ENCODE results near the gene FGD4. TPM values are rescaled to one million over a fixed set of nuclear protein-coding genes. Genes with fewer than 3 reads are reported as not detected.

The FGD4 gene
- total RNA-seq, 1 experiment from 2014 or later, result 0.61 TPM

- in situ Hi-C loops (cut with HindIII; ENCODE audit: low sequenced_read_pairs), result no loop called here
- DNase-seq (ENCODE audit: low spot score), result no peak
These were observed 169.9 kb downstream of the FGD4 start for GRCh38 chr12:32569259-32569658.

- peak; percentile 31 for DNase-seq (ENCODE audit: low spot score)
- in situ Hi-C loops (cut with HindIII; ENCODE audit: low sequenced_read_pairs), result no loop called here
These were observed 175.2 kb downstream of the FGD4 start for GRCh38 chr12:32574585-32574984.

DNA sequence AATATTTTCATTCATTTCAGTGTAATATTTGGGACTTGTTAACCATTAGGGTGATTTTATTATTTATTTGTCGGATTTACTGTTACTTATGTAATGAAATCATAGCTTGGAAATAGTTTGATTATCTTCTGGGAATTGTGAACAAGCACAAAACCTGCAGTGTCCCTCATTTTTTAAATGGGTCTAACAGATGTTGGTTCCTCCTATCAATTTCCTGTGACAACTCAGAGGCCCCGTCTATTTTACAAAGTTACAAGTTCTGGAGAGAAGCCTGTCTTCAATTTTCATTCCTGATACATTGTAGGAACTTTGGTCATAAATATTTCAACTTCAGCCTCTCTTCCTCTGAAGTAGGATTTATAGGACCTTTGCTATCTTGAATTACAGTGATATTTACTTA, 178.0 kb downstream of the FGD4 start:
- in situ Hi-C loops (cut with HindIII; ENCODE audit: low sequenced_read_pairs), result no loop called here
- no peak for DNase-seq (ENCODE audit: low spot score)

DNA sequence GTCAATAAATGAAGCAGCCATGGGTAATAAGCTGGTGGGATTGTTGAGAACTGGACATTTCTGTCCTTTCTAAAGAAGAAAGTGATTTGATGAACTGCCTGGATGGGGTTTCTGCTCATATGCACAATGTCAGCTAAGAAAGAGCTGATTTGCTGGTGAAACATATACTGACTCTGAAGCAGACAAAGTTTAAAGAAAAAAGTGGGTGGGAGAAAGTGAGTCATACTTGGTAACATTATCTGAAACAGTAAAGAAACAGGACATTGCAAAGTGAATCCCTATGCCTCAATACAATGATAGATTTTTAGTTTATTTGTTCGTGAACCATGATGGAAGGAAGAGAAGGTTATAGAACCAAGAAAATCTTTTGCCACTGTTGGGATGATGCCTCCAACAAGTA, 184.2 kb downstream of the FGD4 start:
- no peak for DNase-seq (ENCODE audit: low spot score)
- in situ Hi-C loops (cut with HindIII; ENCODE audit: low sequenced_read_pairs), result no loop called here

- in situ Hi-C loops (cut with HindIII; ENCODE audit: low sequenced_read_pairs), result no loop called here
- no peak for DNase-seq (ENCODE audit: low spot score)
These were observed 186.3 kb downstream of the FGD4 start for GRCh38 chr12:32585680-32586079.

DNA sequence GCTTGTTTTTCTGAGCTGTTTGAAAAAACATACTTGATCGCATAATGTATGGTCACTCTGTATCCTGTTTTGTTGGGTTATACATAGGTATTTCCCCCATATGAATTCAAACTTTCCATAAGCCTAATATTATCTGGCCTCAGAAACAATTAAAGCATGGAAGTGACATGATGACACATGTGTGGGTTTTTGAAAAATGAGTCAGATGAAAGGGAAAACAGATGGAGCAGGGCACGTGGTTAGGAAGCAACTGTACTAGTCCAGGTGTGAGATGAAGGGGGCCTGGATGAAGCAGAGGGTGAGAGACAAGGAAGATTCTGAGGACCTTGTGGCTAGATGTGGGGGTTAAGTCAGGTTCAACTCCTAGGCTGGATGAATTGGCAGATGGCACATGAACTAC, 187.0 kb downstream of the FGD4 start:
- DNase-seq (ENCODE audit: low spot score), result no peak
- in situ Hi-C loops (cut with HindIII; ENCODE audit: low sequenced_read_pairs), result no loop called here

DNA sequence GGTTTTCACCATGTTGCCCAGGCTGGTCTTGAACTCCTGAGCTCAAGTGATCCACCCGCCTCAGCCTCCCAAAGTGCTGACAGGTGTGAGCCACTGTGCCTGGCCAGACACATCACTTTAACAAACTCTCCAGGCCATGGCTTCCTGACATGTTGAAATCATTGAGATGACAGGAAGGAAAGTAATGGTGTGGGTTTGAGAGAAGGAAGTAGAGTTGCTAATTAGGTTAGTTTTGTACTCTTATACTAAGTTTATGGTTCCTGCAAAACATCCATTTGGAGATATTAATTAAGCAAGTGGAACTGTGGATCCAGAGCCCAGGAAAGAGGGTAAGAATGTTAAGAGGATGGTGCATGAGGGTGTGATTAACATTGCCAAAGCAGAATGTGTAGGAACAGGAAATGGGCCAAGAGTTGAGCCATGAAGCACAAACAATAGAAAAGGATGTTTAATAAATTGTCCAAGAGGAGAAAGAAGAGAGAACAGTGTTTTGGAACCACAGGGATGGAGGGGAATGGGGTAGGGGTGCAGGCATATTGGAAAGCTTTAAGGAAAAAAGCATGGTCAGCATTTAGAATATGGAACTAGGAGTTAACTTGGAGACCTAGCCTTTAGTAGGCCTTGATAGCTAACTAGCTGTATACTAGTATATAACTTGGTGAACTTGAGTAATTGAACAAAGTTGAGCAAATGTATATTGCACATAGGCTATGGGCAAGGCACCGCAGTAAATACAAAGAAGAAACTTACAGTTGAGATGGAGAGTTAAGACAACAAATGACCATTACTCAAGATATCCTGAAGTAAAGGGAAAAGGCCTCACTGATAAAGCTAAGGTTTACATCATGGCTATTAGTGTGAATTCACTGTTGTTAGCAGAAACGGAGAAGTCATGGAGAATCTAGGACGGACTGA, 188.5 kb downstream of the FGD4 start:
- in situ Hi-C loops (cut with HindIII; ENCODE audit: low sequenced_read_pairs), result no loop called here
- DNase-seq (ENCODE audit: low spot score), result no peak

- no peak for DNase-seq (ENCODE audit: low spot score)
- in situ Hi-C loops (cut with HindIII; ENCODE audit: low sequenced_read_pairs), result no loop called here
These were observed 189.2 kb downstream of the FGD4 start for GRCh38 chr12:32588604-32589003.

DNA sequence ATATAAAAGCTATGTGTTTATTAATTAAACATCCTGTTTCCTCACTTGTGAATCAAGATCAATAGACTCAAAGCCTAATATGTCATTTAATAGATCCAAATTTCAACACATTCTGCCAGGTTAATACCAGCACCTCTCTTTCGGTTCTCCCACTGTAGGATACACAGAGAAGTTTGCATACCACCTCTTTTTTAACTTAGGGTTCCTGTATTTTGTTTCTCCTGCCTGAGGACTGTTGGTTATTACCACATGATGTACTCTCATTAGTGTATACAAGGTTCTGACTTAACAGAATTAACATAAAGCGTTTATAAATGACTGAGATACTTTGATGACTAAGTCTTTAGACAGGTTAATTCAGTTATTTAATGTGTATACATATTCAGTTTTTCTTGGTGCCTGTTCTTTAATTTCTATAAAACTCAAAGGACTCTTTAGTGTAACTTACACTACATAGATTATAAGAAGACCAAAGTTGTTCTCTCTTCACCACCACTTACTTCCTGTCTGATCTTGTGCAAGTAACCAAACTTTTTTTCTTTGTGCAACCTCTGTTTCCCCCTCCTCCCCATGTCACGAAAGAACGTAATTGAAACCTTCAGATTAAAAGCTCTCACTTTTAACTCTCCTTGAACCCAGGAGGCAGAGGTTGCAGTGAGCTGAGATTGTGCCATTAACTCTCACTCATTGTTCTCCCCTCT, 190.0 kb downstream of the FGD4 start:
- in situ Hi-C loops (cut with HindIII; ENCODE audit: low sequenced_read_pairs), result no loop called here
- no peak for DNase-seq (ENCODE audit: low spot score)

DNA sequence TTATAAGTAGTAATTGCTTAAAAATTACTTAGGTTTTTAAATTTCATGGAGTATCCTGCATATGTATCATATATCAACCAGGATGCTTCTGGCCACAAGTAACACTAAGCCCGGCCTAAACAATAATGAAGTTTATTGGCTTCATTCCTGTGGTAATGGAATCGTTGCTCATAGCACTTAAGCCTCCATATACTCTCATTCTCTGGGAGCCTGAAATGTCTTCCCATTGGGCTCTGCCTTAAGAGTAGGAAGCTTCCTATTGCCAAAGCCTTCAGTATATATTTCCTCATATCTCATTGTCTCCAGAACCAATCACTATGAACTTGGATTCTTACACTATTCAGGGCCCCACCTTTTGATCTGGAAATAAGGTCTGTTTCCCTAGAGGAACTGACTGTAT, 195.9 kb downstream of the FGD4 start:
- in situ Hi-C loops (cut with HindIII; ENCODE audit: low sequenced_read_pairs), result no loop called here
- no peak for DNase-seq (ENCODE audit: low spot score)

DNA sequence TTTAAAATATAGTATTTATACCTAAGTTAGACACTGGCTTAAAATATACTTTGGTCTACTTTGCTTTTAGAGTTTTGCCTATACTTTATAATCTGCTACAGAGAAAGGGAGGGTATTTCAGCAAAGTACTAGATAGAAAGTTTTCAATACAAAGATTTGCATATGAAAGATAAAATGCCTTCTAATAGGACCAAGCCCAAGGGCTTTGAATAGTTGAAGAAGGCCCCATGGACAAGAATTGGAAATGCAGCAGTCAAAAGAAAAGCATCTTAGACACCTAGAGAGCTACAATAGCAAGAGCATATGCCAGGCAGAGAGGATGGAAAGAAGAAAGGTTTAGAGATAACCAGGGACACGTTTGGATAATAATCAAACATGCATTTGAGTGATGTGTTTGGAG, 196.7 kb downstream of the FGD4 start:
- DNase-seq (ENCODE audit: low spot score), result no peak
- in situ Hi-C loops (cut with HindIII; ENCODE audit: low sequenced_read_pairs), result no loop called here

DNA sequence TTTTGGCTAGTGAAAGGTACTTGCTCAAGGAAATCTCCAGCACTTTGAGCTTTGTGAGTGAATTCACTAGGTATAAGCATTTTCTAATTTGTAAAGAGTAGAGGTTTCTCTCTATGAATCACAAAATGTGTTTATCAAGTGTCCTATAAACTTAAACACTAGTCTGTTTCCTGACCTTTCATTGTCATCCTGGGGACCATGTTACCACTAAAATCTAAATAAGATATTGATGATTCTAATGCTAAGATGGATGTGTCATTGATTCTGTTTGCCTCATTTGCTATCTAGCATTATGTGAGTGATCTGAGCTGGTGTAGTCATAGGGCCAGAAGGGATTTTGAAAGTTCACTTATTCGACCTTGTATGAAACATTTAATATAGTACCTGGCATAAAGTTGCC, 199.3 kb downstream of the FGD4 start:
- no peak for DNase-seq (ENCODE audit: low spot score)
- in situ Hi-C loops (cut with HindIII; ENCODE audit: low sequenced_read_pairs), result no loop called here

- DNase-seq (ENCODE audit: low spot score), result no peak
- in situ Hi-C loops (cut with HindIII; ENCODE audit: low sequenced_read_pairs), result no loop called here
These were observed 201.3 kb downstream of the FGD4 start for GRCh38 chr12:32600681-32601080.

DNA sequence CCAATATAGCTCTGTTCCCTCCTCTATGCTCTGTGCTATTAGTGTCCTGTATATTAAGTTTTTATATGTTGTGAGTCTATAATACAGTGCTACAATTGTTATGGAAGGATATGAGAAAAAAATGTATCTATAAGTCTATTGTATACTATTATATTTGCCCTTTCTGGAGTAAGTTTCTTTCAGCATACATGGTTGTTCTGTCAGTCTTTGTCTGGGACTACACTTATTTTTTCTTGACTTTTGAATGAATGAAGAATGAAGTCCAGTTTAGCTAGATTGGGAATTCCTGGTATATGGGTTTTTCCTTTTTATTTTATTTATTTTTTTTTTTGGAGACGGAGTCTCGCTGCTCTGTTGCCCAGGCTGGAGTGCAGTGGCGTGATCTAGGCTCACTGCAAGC, 203.7 kb downstream of the FGD4 start:
- in situ Hi-C loops (cut with HindIII; ENCODE audit: low sequenced_read_pairs), result no loop called here
- no peak for DNase-seq (ENCODE audit: low spot score)

GRCh38 chr12:32603858-32604257, 204.5 kb downstream of the FGD4 start:
- DNase-seq (ENCODE audit: low spot score), result no peak
- in situ Hi-C loops (cut with HindIII; ENCODE audit: low sequenced_read_pairs), result no loop called here

DNA sequence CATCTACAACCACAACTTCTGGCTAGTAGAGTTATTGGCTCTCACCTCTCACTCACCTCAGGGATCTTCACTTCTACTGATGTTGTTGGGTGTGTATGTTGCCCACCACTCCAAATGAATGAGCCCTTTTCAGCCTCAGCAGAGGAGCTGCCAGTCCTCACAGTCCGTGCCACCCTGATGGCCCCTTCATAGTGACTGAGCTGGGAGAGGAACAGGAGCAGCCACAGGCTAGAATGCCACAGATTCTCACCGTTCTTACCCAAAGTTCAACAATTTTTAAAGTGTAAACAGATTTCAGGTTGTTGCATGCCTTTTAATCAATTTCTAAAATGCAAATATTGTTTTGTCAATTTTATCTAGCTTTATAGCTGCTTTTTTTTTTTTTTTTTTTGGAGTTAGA, 205.2 kb downstream of the FGD4 start:
- DNase-seq (ENCODE audit: low spot score), result no peak
- in situ Hi-C loops (cut with HindIII; ENCODE audit: low sequenced_read_pairs), result no loop called here

DNA sequence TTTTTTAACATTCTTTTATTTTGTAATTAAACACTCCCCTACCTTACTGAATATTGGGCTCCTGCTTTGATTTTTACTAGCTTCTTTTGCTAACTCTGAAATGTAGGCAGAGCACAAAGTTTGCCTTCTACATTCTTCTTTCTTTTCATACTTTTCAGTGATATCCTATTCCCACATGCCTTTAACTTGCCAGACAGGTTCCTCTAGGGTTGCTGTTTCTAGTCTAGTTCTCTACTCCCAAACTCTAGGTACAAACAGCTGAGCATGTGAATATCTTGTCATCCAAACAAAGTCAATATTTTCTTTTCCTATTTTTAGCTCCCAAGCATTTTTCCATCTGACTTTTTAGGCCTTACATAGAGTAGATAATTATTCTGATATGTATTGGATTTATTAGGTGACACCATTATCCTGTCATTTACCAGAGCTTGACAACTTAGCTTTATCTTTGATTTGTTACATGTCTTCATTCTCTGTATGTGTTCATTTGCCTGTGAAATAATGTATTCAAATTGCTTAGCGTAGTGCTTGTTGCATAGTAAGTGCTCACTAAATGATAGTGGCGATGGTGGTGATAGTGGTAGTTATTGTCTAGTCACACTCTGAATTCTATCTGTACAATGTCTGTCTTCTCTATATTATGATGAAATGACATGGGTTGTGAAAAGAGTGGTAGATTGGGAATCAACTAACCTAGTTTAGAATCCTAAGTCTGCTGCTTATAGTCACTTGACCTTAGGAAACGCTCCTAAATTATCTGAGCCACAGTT, 206.2 kb downstream of the FGD4 start:
- DNase-seq (ENCODE audit: low spot score), result no peak
- in situ Hi-C loops (cut with HindIII; ENCODE audit: low sequenced_read_pairs), result no loop called here

DNA sequence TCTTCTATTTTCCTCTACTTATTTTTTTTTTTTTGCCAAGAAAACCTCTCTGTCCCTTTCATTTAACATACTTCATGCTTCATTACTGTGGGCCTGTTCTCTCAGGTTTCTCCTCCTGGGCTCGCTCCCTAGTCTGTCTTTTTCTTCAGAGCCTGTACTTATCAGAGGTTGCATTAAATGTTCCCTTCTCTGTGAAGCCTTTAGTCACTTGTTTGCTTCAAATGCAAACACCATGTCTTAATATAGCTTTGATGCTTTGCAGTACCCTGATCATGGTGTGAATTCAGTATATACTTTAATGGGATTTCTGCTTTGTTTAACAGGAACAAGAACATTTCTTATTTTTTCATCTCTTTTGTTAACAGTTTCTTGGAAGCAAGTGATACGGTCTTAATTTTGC, 207.1 kb downstream of the FGD4 start:
- no peak for DNase-seq (ENCODE audit: low spot score)
- in situ Hi-C loops (cut with HindIII; ENCODE audit: low sequenced_read_pairs), result no loop called here

DNA sequence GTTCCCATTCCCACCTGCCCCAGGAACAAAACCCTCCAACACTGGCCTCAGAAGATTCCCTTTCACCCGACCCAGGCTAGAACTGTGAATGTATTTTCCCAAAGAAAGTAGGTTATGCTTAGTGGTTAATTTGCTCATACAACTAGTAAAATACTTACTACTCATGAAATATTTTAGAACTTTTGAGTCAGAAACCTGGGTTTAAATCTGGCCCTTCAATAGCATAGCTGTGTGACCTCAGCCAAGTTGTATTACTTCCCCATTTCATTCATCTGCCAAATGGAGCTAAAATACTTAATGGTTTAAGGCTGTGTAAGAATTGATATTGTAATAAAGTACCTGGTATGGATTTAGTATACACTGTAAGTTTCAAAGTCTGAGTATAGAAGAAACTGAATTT, 210.6 kb downstream of the FGD4 start:
- in situ Hi-C loops (cut with HindIII; ENCODE audit: low sequenced_read_pairs), result no loop called here
- DNase-seq (ENCODE audit: low spot score), result no peak

DNA sequence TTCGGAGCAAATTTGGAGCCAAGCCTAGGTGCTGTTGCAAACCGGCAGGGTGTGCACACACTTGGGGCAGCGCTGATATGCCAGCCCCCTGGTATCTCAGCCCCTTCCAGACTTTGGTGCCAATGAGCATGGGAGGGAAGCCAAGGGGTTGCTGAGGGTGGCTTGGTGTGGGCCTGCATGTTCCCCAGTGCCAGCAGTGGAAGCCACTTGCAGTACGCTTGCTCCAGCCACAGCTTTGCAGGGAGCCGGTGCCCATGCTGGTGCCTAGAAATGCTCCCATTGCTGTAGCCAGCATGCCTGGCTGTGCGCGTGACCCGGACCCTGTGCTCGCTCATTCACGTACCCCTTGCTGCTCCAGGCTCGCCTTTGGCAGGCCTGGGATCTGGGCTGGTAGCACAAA, 212.6 kb downstream of the FGD4 start:
- in situ Hi-C loops (cut with HindIII; ENCODE audit: low sequenced_read_pairs), result no loop called here
- peak; percentile 44 for DNase-seq (ENCODE audit: low spot score)

Measured in G401 (cell line).